KBM-7 (cell line): ENCODE results near the gene AMD1.
"Not testable (repeated sequence)": the region's sequence is repeated elsewhere in the genome, so short reads cannot be mapped to it uniquely, and the experiment has no call there.

Experiments used
- DNase-seq: peaks from one replicate; pipeline ENCODE4 v3.0.0-alpha.2; 2015
- in situ Hi-C: fragments of 300-500 bp; cut with MboI; formaldehyde crosslinking; loops from 2 replicates; pipeline ENCODE4 v1.14.3; 2020; ENCODE audit warnings: low sequenced_read_pairs, low pct_unique_long_range_greater_than_20kb, mixed read lengths

Gene AMD1

GRCh38 chr6:110901601-110902000 lies 27.0 kb downstream of the AMD1 start:
- DNase-seq, in situ Hi-C loops: not testable (repeated sequence)

- no peak for DNase-seq
- in situ Hi-C loops: no loop called here
Measured at GRCh38 chr6:110902091-110902490, 27.5 kb downstream of the AMD1 start.

- DNase-seq, in situ Hi-C loops: not testable (repeated sequence)
Measured at GRCh38 chr6:110906273-110906672, 31.7 kb downstream of the AMD1 start.

- no peak for DNase-seq
- in situ Hi-C loops: loop anchor here (25.0 kb wide), 1 partner anchor 393 kb away; no protein-coding TSS in a partner anchor
Measured at GRCh38 chr6:110930781-110931180, 56.2 kb downstream of the AMD1 start.

GRCh38 chr6:110933912-110934311 lies 59.3 kb downstream of the AMD1 start:
- in situ Hi-C loops: loop anchor here (25.0 kb wide), 1 partner anchor 397 kb away; no protein-coding TSS in a partner anchor
- DNase-seq: no peak

- in situ Hi-C loops: loop anchor here (25.0 kb wide), 1 partner anchor 397 kb away; no protein-coding TSS in a partner anchor
- no peak for DNase-seq
Measured at GRCh38 chr6:110934381-110934898, 59.9 kb downstream of the AMD1 start.

GRCh38 chr6:110935171-110935570 lies 60.6 kb downstream of the AMD1 start:
- in situ Hi-C loops: loop anchor here (25.0 kb wide), 1 partner anchor 398 kb away; no protein-coding TSS in a partner anchor

GRCh38 chr6:110938171-110938570 lies 63.6 kb downstream of the AMD1 start:
- in situ Hi-C loops: loop anchor here (25.0 kb wide), 1 partner anchor 401 kb away; no protein-coding TSS in a partner anchor
- no peak for DNase-seq

More at GRCh38 chr6:110935171-110935570, 60.6 kb downstream of the AMD1 start:
- no peak for DNase-seq

GRCh38 chr6:110939429-110940200 lies 65.0 kb downstream of the AMD1 start:
- DNase-seq: no peak
- in situ Hi-C loops: loop anchor here (25.0 kb wide), 1 partner anchor 402 kb away; no protein-coding TSS in a partner anchor

- in situ Hi-C loops: loop anchor here (25.0 kb wide), 1 partner anchor 407 kb away; no protein-coding TSS in a partner anchor
- DNase-seq: peak; percentile 65
Measured at GRCh38 chr6:110944681-110945151, 70.1 kb downstream of the AMD1 start.
